H9 (cell line): Measurements from ENCODE around the gene SLC22A3. TPM values are rescaled to one million over a fixed set of nuclear protein-coding genes. Genes with fewer than 3 reads are reported as not detected.

Source experiments
- DNase-seq: peaks from one replicate; pipeline ENCODE4 v3.0.0-alpha.2; 2017
- H2AFZ ChIP-seq: one replicate; pipeline ENCODE4 v1.6.1; 2013; ENCODE audit warnings: mild to moderate bottlenecking, low read length, control low read depth, moderate library complexity
- H2AK5ac ChIP-seq: 2 replicates; pipeline ENCODE4 v1.6.1; 2013; ENCODE audit warnings: low read length, control low read depth, mixed read lengths; ENCODE audit not compliant: insufficient read length
- H2BK120ac ChIP-seq: one replicate; pipeline ENCODE4 v1.6.1; 2013; ENCODE audit warnings: low read depth, mild to moderate bottlenecking, low read length, control low read depth, inconsistent platforms; ENCODE audit not compliant: poor library complexity, severe bottlenecking
- H2BK12ac ChIP-seq: 2 replicates; pipeline ENCODE4 v1.6.1; 2013; ENCODE audit warnings: low read length, control low read depth, mixed read lengths, low read depth; ENCODE audit not compliant: insufficient read length
- H2BK15ac ChIP-seq: 2 replicates; pipeline ENCODE4 v1.6.1; 2013; ENCODE audit warnings: low read depth, low read length, control low read depth
- H2BK20ac ChIP-seq: one replicate; pipeline ENCODE4 v1.6.1; 2013; ENCODE audit warnings: low read depth, mild to moderate bottlenecking, low read length, control low read depth, inconsistent platforms; ENCODE audit not compliant: poor library complexity, severe bottlenecking
- H2BK5ac ChIP-seq: 2 replicates; pipeline ENCODE4 v1.6.1; 2013; ENCODE audit warnings: low read length, control low read depth, mixed read lengths; ENCODE audit not compliant: insufficient read length
- H3K14ac ChIP-seq: 2 replicates; pipeline ENCODE4 v1.6.1; 2013; ENCODE audit warnings: low read length, control low read depth; ENCODE audit not compliant: insufficient read depth
- H3K18ac ChIP-seq: 2 replicates; pipeline ENCODE4 v1.6.1; 2013; ENCODE audit warnings: low read depth, mild to moderate bottlenecking, mixed read lengths, low read length, control low read depth; ENCODE audit not compliant: insufficient read length
- H3K23ac ChIP-seq: 2 replicates; pipeline ENCODE4 v1.6.1; 2013; ENCODE audit warnings: low read length, control low read depth, mixed read lengths, low read depth; ENCODE audit not compliant: insufficient read length
- H3K23me2 ChIP-seq: 2 replicates; pipeline ENCODE4 v1.6.1; 2013; ENCODE audit warnings: low read depth, mild to moderate bottlenecking, mixed read lengths, low read length, control low read depth; ENCODE audit not compliant: insufficient read length, poor library complexity, severe bottlenecking
- H3K27ac ChIP-seq: 2 replicates; pipeline ENCODE4 v1.5.1; 2013; ENCODE audit warnings: low read length, control low read depth, mixed read lengths, low read depth; ENCODE audit not compliant: insufficient read length
- H3K27me3 ChIP-seq: 2 replicates; pipeline ENCODE4 v1.6.1; 2013; ENCODE audit warnings: low read length, control low read depth, inconsistent platforms; ENCODE audit not compliant: insufficient read depth
- H3K4ac ChIP-seq: 2 replicates; pipeline ENCODE4 v1.6.1; 2013; ENCODE audit warnings: low read depth, mild to moderate bottlenecking, control low read depth, inconsistent platforms, low read length, moderate library complexity
- H3K4me1 ChIP-seq: 2 replicates; pipeline ENCODE4 v1.6.1; 2013; ENCODE audit warnings: low read length, control low read depth, inconsistent platforms; ENCODE audit not compliant: insufficient read depth
- H3K4me2 ChIP-seq: 2 replicates; pipeline ENCODE4 v1.6.1; 2013; ENCODE audit warnings: low read length, control low read depth, mixed read lengths; ENCODE audit not compliant: insufficient read length, insufficient read depth
- H3K56ac ChIP-seq: 2 replicates; pipeline ENCODE4 v1.6.1; 2013; ENCODE audit warnings: low read depth, mild to moderate bottlenecking, mixed read lengths, low read length, control low read depth; ENCODE audit not compliant: insufficient read length
- H3K79me1 ChIP-seq: 2 replicates; pipeline ENCODE4 v1.6.1; 2013; ENCODE audit warnings: low read depth, mild to moderate bottlenecking, moderate library complexity, low read length, control low read depth, inconsistent platforms; ENCODE audit not compliant: insufficient read depth, poor library complexity, severe bottlenecking
- H3K79me2 ChIP-seq: 2 replicates; pipeline ENCODE4 v1.6.1; 2013; ENCODE audit warnings: low read length, control low read depth, inconsistent platforms; ENCODE audit not compliant: insufficient read depth
- H3K9ac ChIP-seq: 2 replicates; pipeline ENCODE4 v1.6.1; 2013; ENCODE audit warnings: low read length, control low read depth, mixed read lengths; ENCODE audit not compliant: insufficient read length; ENCODE audit errors: extremely low read depth
- H3K9me3 ChIP-seq: one replicate; pipeline ENCODE4 v1.6.1; 2013; ENCODE audit warnings: low read depth, low read length, inconsistent platforms; ENCODE audit not compliant: control insufficient read depth
- H3T11ph ChIP-seq: one replicate; pipeline ENCODE4 v1.6.1; 2013; ENCODE audit warnings: mild to moderate bottlenecking, low read length, control low read depth, inconsistent platforms
- H4K20me1 ChIP-seq: one replicate; pipeline ENCODE4 v1.6.1; 2013; ENCODE audit not compliant: control insufficient read depth, insufficient read length, insufficient read depth
- H4K5ac ChIP-seq: 2 replicates; pipeline ENCODE4 v1.6.1; 2013; ENCODE audit warnings: low read depth, mild to moderate bottlenecking, mixed read lengths, low read length, control low read depth; ENCODE audit not compliant: insufficient read length
- H4K8ac ChIP-seq: replicated peaks from 2 replicates; pipeline ENCODE4 v1.6.1; 2013; ENCODE audit warnings: low read length, control low read depth, mixed read lengths, low read depth; ENCODE audit not compliant: insufficient read length
- H4K91ac ChIP-seq: 2 replicates; pipeline ENCODE4 v1.6.1; 2013; ENCODE audit warnings: low read depth, mild to moderate bottlenecking, moderate library complexity, mixed read lengths, low read length, control low read depth; ENCODE audit not compliant: insufficient read length
- H3K27ac Mint-ChIP-seq, 3 experiments: 2 replicates in 2 of 3; 3 replicates in 1 of 3; pipeline ENCODE4 v1.8.0; 2020 to 2021; ENCODE audit warnings: mixed read lengths in 3 of 3, mild to moderate bottlenecking in 1 of 3, moderate library complexity in 1 of 3
- H3K27me3 Mint-ChIP-seq: 2 replicates; pipeline ENCODE4 v1.8.0; 2021; ENCODE audit warnings: low read depth, mild to moderate bottlenecking, moderate library complexity, mixed read lengths
- H3K36me3 Mint-ChIP-seq, 3 experiments: 2 replicates in 2 of 3; 3 replicates in 1 of 3; pipeline ENCODE4 v1.8.0; 2020 to 2021; ENCODE audit warnings: low read depth in 3 of 3, mixed read lengths in 3 of 3; ENCODE audit not compliant: insufficient read depth in 1 of 3
- H3K4me1 Mint-ChIP-seq, 2 experiments: 2 replicates each; pipeline ENCODE4 v1.8.0; 2020; ENCODE audit warnings: mixed read lengths in 2 of 2
- H3K4me3 Mint-ChIP-seq, 2 experiments: 2 replicates in 1 of 2; 3 replicates in 1 of 2; pipeline ENCODE4 v1.8.0; 2020 to 2021; ENCODE audit warnings: mild to moderate bottlenecking in 2 of 2, mixed read lengths in 2 of 2, moderate library complexity in 1 of 2
- H3K9me3 Mint-ChIP-seq, 2 experiments: 2 replicates in 1 of 2; 3 replicates in 1 of 2; pipeline ENCODE4 v1.8.0; 2020; ENCODE audit warnings: mild to moderate bottlenecking in 2 of 2, mixed read lengths in 2 of 2, moderate library complexity in 1 of 2
- CTCF ChIP-seq: fragments of 200-600 bp; sonication (generic); conservative IDR thresholded peaks from 3 replicates; pipeline ENCODE4 v1.8.0; 2021; ENCODE audit warnings: antibody characterized with exemption, mild to moderate bottlenecking
- WGBS: extraction: QIAGEN DNeasy Blood & Tissue Kit; methylation state at CpG from one replicate; pipeline ENCODE4 v1.1.7; 2013; ENCODE audit warnings: missing lambda C conversion rate, low lambda C conversion rate, mixed read lengths; ENCODE audit not compliant: insufficient read length; ENCODE audit errors: extremely low coverage; 5-methylcytosine and 5-hydroxymethylcytosine counted together
- total RNA-seq: library from RNA; stranded (reverse); gene quantifications from 2 replicates; pipeline ENCODE4 v1.2.1, GENCODE V29; 2021

The SLC22A3 gene
- total RNA-seq, 1 experiment from 2014 or later = 2.7 TPM

- Histone ChIP-seq H3K79me1 (no peaks in the 10 kb centered on the region), H3K27me3 (no peaks in the 10 kb centered on the region; the same call in 1 of the 2 replicates), H2BK120ac (no peak overlapping the region), H2AFZ (no peak overlapping the region), H3K23me2 (no peaks in the 10 kb centered on the region), H3T11ph (no peak overlapping the region), H3K14ac (no peak overlapping the region), H3K23ac (no peak overlapping the region), H4K20me1 (no peaks in the 10 kb centered on the region), H3K56ac (no peak overlapping the region), H3K9me3 (no peaks in the 10 kb centered on the region), H3K27ac (no peak overlapping the region), H3K18ac (no peak overlapping the region), H3K4me1 (no peaks in the 10 kb centered on the region), H2BK12ac (no peak overlapping the region), H2BK5ac (no peak overlapping the region), H4K91ac (no peak overlapping the region), H3K9ac (no peak overlapping the region), H4K8ac (no peak overlapping the region), H2BK20ac (no peak overlapping the region), H3K4ac (no peak overlapping the region), H3K4me2 (no peak overlapping the region), H2AK5ac (no peak overlapping the region), H4K5ac (no peak overlapping the region), H2BK15ac (no peak overlapping the region), H3K79me2 (no peaks in the 10 kb centered on the region)
- no peak overlapping the region for H3K27ac Mint-ChIP-seq
- peaks cover 0 to 4% of the 10 kb centered on the region in 2 experiments; a peak in 2 of 4 replicates for H3K4me1 Mint-ChIP-seq
- TF ChIP-seq CTCF = no peak
- no peak for DNase-seq
- no peak overlapping the region for H3K4me3 Mint-ChIP-seq
- peaks cover 0 to 6% (median 3%) of the 10 kb centered on the region in 3 experiments; a peak in 5 of 7 replicates for H3K36me3 Mint-ChIP-seq
- peaks cover 1% of the 10 kb centered on the region for H3K27me3 Mint-ChIP-seq
- WGBS = no CpG with 5 or more reads among the region's 2 CpGs
- peaks cover 9 to 13% of the 10 kb centered on the region in 2 experiments; a peak in 4 of 5 replicates for H3K9me3 Mint-ChIP-seq
Measured at GRCh38 chr6:160376445-160376844, 28.3 kb downstream of the SLC22A3 start.
